Common myeloid progenitor, CD34-positive (primary cell): ENCODE results near the gene PRDM16.

Source experiments
- CTCF ChIA-PET: fragments of 350-600 bp; sonication (Branson Sonifier 250); formaldehyde crosslinking; loops from one replicate; lab custom pipeline; 2021; ENCODE audit warnings: antibody characterized with exemption; lab: Charles Lee
- POLR2A ChIA-PET: fragments of 350-600 bp; sonication (Branson Sonifier 250); formaldehyde crosslinking; loops from one replicate; lab custom pipeline; 2021; ENCODE audit warnings: antibody characterized with exemption; lab: Charles Lee
- DNase-seq, 3 donors: peaks; one replicate each; pipeline versions ENCODE4 v3.0.0 to v3.0.0-alpha.2; 2013
- H3K27ac ChIP-seq, 2 experiments: 1 replicate in 1 of 2; 2 replicates in 1 of 2; pipeline ENCODE4 v1.7.0; 2013; ENCODE audit warnings: inconsistent platforms in 2 of 2, low read length in 2 of 2, mild to moderate bottlenecking in 2 of 2, low read depth in 1 of 2, moderate library complexity in 1 of 2; ENCODE audit not compliant: severe bottlenecking in 2 of 2, insufficient read depth in 1 of 2, poor library complexity in 1 of 2
- H3K27me3 ChIP-seq, 5 experiments: replicated peaks in 2 of 5; 1 replicate in 3 of 5; 2 replicates in 2 of 5; pipeline versions ENCODE4 v1.6.1 to v1.7.0; 2013; ENCODE audit warnings: low read length in 4 of 5, mild to moderate bottlenecking in 2 of 5, moderate library complexity in 2 of 5, inconsistent platforms in 1 of 5; ENCODE audit not compliant: insufficient read depth in 5 of 5, control insufficient read depth in 4 of 5
- H3K36me3 ChIP-seq, 4 experiments: 1 replicate in 2 of 4; 2 replicates in 2 of 4; pipeline versions ENCODE4 v1.6.1 to v1.7.0; 2013; ENCODE audit warnings: low read length in 3 of 4, control low read depth in 1 of 4, mild to moderate bottlenecking in 1 of 4; ENCODE audit not compliant: control insufficient read depth in 4 of 4, insufficient read depth in 4 of 4
- H3K4me1 ChIP-seq, 4 experiments: 1 replicate in 3 of 4; 2 replicates in 1 of 4; pipeline versions ENCODE4 v1.6.1 to v1.7.1; 2013; ENCODE audit warnings: low read length in 3 of 4, mild to moderate bottlenecking in 3 of 4, control low read depth in 1 of 4, inconsistent platforms in 1 of 4, moderate library complexity in 1 of 4; ENCODE audit not compliant: control insufficient read depth in 4 of 4, insufficient read depth in 4 of 4; ENCODE audit errors: control extremely low read depth in 1 of 4
- H3K4me3 ChIP-seq, 7 experiments: 1 replicate in 4 of 7; 2 replicates in 3 of 7; pipeline versions ENCODE4 v1.5.1 to v1.7.0; 2013; ENCODE audit warnings: mild to moderate bottlenecking in 7 of 7, low read length in 6 of 7, moderate library complexity in 6 of 7, inconsistent platforms in 2 of 7, low read depth in 2 of 7, control low read depth in 1 of 7; ENCODE audit not compliant: insufficient read depth in 4 of 7, control insufficient read depth in 1 of 7; ENCODE audit errors: extremely low read depth in 1 of 7
- H3K9me3 ChIP-seq, 5 experiments: 1 replicate in 4 of 5; 2 replicates in 1 of 5; pipeline versions ENCODE4 v1.6.1 to v1.7.1; 2013; ENCODE audit warnings: low read length in 4 of 5, mild to moderate bottlenecking in 2 of 5, inconsistent platforms in 1 of 5, low read depth in 1 of 5, moderate library complexity in 1 of 5; ENCODE audit not compliant: control insufficient read depth in 4 of 5, insufficient read depth in 2 of 5; ENCODE audit errors: control extremely low read depth in 1 of 5
- WGBS: methylation state at CpG from one replicate; pipeline ENCODE4 v1.1.5; 2013; ENCODE audit not compliant: insufficient coverage; 5-methylcytosine and 5-hydroxymethylcytosine counted together

The PRDM16 gene

GRCh38 chr1:3440300-3440681 is 371.3 kb downstream of the PRDM16 start:
- peaks cover 0 to 26% (median 2%) of the 10 kb centered on the region in 5 experiments for H3K27me3 ChIP-seq
- WGBS: 80% methylated on average over 7 of the region's 10 CpGs
- CTCF ChIA-PET: interaction anchor here (1.2 to 1.3 kb wide), 2 partner anchors 13 to 16 kb away, joined by 3 to 6 read pairs; no protein-coding TSS in a partner anchor

GRCh38 chr1:3440711-3441409 is 371.9 kb downstream of the PRDM16 start:
- WGBS: 79% methylated on average over 16 of the region's 20 CpGs
- Histone ChIP-seq H3K4me3 (no peak overlapping the region), H3K27ac (no peak overlapping the region), H3K4me1 (no peaks in the 10 kb centered on the region), H3K9me3 (no peaks in the 10 kb centered on the region), H3K36me3 (no peaks in the 10 kb centered on the region), H3K27me3 (peaks cover 0 to 26% (median 2%) of the 10 kb centered on the region in 5 experiments)
- POLR2A ChIA-PET: no interaction called here
- CTCF ChIA-PET: interaction anchor here (1.2 to 1.8 kb wide), 3 partner anchors 12 to 17 kb away, joined by 3 to 7 read pairs (median 6); no protein-coding TSS in a partner anchor
- DNase-seq: no peak

More at GRCh38 chr1:3440300-3440681, 371.3 kb downstream of the PRDM16 start:
- POLR2A ChIA-PET: no interaction called here
- Histone ChIP-seq H3K9me3 (no peaks in the 10 kb centered on the region), H3K27ac (no peak overlapping the region), H3K4me1 (no peaks in the 10 kb centered on the region), H3K4me3 (no peak overlapping the region), H3K36me3 (no peaks in the 10 kb centered on the region)
- DNase-seq: no peak

GRCh38 chr1:3441410-3441847 is 372.4 kb downstream of the PRDM16 start:
- Histone ChIP-seq H3K4me3 (no peak overlapping the region), H3K36me3 (no peaks in the 10 kb centered on the region), H3K9me3 (no peaks in the 10 kb centered on the region), H3K4me1 (no peaks in the 10 kb centered on the region), H3K27ac (no peak overlapping the region), H3K27me3 (peaks cover 0 to 26% (median 2%) of the 10 kb centered on the region in 5 experiments)
- 96% methylated on average over 8 of the region's 8 CpGs for WGBS
- CTCF ChIA-PET: interaction anchor here (1.2 to 1.8 kb wide), 2 partner anchors 11 to 17 kb away, joined by 3 to 7 read pairs; no protein-coding TSS in a partner anchor
- DNase-seq: no peak
- POLR2A ChIA-PET: no interaction called here

GRCh38 chr1:3441880-3442279 is 372.9 kb downstream of the PRDM16 start:
- ChIA-PET POLR2A (no interaction called here), CTCF (interaction anchor here (1.2 to 1.8 kb wide), 2 partner anchors 11 to 30 kb away, joined by 3 to 7 read pairs; no protein-coding TSS in a partner anchor)
- no peak overlapping the region for H3K4me3 ChIP-seq
- no peak for DNase-seq
- H3K27me3 ChIP-seq: peaks cover 0 to 26% (median 2%) of the 10 kb centered on the region in 5 experiments
- no peaks in the 10 kb centered on the region for H3K4me1 ChIP-seq
- no peaks in the 10 kb centered on the region for H3K9me3 ChIP-seq
- WGBS: 100% methylated on average over 7 of the region's 8 CpGs
- no peak overlapping the region for H3K27ac ChIP-seq
- H3K36me3 ChIP-seq: no peaks in the 10 kb centered on the region

GRCh38 chr1:3442331-3442730 is 373.3 kb downstream of the PRDM16 start:
- WGBS: 82% methylated on average over 7 of the region's 13 CpGs
- CTCF ChIA-PET: interaction anchor here (1.2 to 1.8 kb wide), 2 partner anchors 10 to 29 kb away, joined by 3 to 7 read pairs; no protein-coding TSS in a partner anchor
- no peaks in the 10 kb centered on the region for H3K4me1 ChIP-seq
- H3K36me3 ChIP-seq: no peaks in the 10 kb centered on the region
- no peak overlapping the region for H3K4me3 ChIP-seq
- H3K27ac ChIP-seq: no peak overlapping the region
- no peak for DNase-seq
- H3K27me3 ChIP-seq: peaks cover 0 to 26% (median 2%) of the 10 kb centered on the region in 5 experiments
- H3K9me3 ChIP-seq: no peaks in the 10 kb centered on the region
- POLR2A ChIA-PET: no interaction called here

GRCh38 chr1:3442901-3443300 is 373.9 kb downstream of the PRDM16 start:
- peaks cover 0 to 26% (median 2%) of the 10 kb centered on the region in 5 experiments for H3K27me3 ChIP-seq
- no peaks in the 10 kb centered on the region for H3K36me3 ChIP-seq
- WGBS: 95% methylated on average over 12 of the region's 12 CpGs
- DNase-seq: no peak
- no peaks in the 10 kb centered on the region for H3K4me1 ChIP-seq
- H3K27ac ChIP-seq: no peak overlapping the region
- CTCF ChIA-PET: interaction anchor here (1.2 to 1.8 kb wide), 3 partner anchors 10 to 29 kb away, joined by 3 to 7 read pairs (median 5); no protein-coding TSS in a partner anchor
- peaks cover 0 to 2% (median 0%) of the 10 kb centered on the region in 5 experiments for H3K9me3 ChIP-seq
- POLR2A ChIA-PET: no interaction called here
- no peak overlapping the region for H3K4me3 ChIP-seq

- Histone ChIP-seq H3K36me3 (no peaks in the 10 kb centered on the region), H3K4me1 (no peaks in the 10 kb centered on the region), H3K9me3 (peaks cover 0 to 2% (median 0%) of the 10 kb centered on the region in 5 experiments), H3K4me3 (no peak overlapping the region), H3K27ac (no peak overlapping the region), H3K27me3 (peaks cover 0 to 26% (median 2%) of the 10 kb centered on the region in 5 experiments)
- DNase-seq: no peak
- 96% methylated on average over 6 of the region's 7 CpGs for WGBS
- CTCF ChIA-PET: interaction anchor here (1.4 kb wide), 1 partner anchor 9 kb away, joined by 5 read pairs; no protein-coding TSS in a partner anchor
- POLR2A ChIA-PET: no interaction called here
These were observed 374.8 kb downstream of the PRDM16 start for GRCh38 chr1:3443807-3444206.
